Upper lobe of right lung (tissue), 1 donor: ENCODE data around the gene UQCR11. TPM values are rescaled to one million over a fixed set of nuclear protein-coding genes. Genes with fewer than 3 reads are reported as not detected.
A peak's percentile ranks its signal among the peaks of the same experiment; 100 is the strongest.

Source experiments
- ATAC-seq: fragments of 200-7000 bp; cut with Tn5 transposase; one replicate; pipeline ENCODE4 v1.9.1; 2020; ENCODE audit warnings: mild to moderate bottlenecking, moderate library complexity
- DNase-seq: peaks from one replicate; pipeline ENCODE4 v3.0.0-alpha.2; 2020
- H3K27ac ChIP-seq: fragments of 200-600 bp; one replicate; pipeline ENCODE4 v1.8.0; 2022
- H3K27me3 ChIP-seq: fragments of 200-600 bp; one replicate; pipeline ENCODE4 v1.8.0; 2022; ENCODE audit warnings: mild to moderate bottlenecking
- H3K36me3 ChIP-seq: fragments of 200-600 bp; one replicate; pipeline ENCODE4 v1.8.0; 2022
- H3K4me1 ChIP-seq: fragments of 200-600 bp; one replicate; pipeline ENCODE4 v1.8.0; 2022
- H3K4me3 ChIP-seq: fragments of 200-600 bp; one replicate; pipeline ENCODE4 v1.8.0; 2022; ENCODE audit warnings: mild to moderate bottlenecking
- H3K9me3 ChIP-seq: fragments of 200-600 bp; one replicate; pipeline ENCODE4 v1.8.0; 2022
- CTCF ChIP-seq: fragments of 200-600 bp; IDR thresholded peaks from one replicate; pipeline ENCODE4 v1.8.0; 2022; ENCODE audit warnings: antibody characterized with exemption
- intact Hi-C: fragments of 100-400 bp; cut with DNase I; formaldehyde crosslinking; loops from one replicate; pipeline ENCODE4 v1.11.0; 2022
- total RNA-seq: library from RNA; stranded (reverse); fragmentation: NEBNext Ultra II Directional; extraction: Animal tissue kit (Norgen Biotek cat#: 25700); gene quantifications from one replicate; pipeline ENCODE4 v1.2.1, GENCODE V29; 2021
- donor health status: DM: no; HTN: yes; CAD: no; lungs with severe emphysema.

UQCR11 gene
- total RNA-seq, 1 donor from 2014 or later: 167 TPM

DNA sequence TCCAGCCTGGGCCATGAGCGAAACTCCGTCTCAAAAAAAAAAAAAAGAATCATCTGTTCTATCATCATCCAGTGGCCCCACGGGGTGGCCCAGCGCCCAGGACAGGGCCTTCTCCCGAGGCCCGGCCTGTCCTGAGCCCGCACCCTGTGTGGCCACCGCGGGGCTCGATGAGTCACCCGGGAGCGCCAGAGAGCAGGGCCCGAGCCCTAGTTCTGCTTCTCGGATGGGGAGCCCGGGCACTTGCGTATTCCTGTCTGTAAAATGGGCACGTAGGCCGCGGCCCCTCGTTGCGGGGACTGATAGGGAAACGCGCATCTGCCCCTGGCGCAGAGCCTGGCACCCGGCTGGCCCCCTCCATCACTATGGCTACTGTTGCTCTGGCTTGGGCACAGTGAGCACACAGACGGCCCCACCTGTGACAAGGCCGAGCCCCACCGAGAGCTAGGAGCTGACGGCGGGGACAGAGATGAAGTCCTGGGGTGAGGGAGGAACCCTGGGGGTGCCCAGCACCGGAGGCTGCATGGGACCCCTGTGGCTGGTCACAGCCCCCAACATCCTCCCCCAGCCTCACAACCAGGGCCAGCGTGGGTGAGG is 21.3 kb upstream of the UQCR11 start:
- Histone ChIP-seq H3K27ac (no peak overlapping the region), H3K36me3 (peaks cover 6% of the 10 kb centered on the region), H3K4me3 (no peak overlapping the region), H3K9me3 (no peaks in the 10 kb centered on the region), H3K27me3 (no peaks in the 10 kb centered on the region), H3K4me1 (no peaks in the 10 kb centered on the region)
- TF ChIP-seq CTCF: no peak
- DNase-seq: no peak
- no peak for ATAC-seq
- intact Hi-C loops: no loop called here

- peak; percentile 79 for ATAC-seq
- DNase-seq: no peak
- Histone ChIP-seq H3K36me3 (peaks cover 12% of the 10 kb centered on the region), H3K27me3 (no peaks in the 10 kb centered on the region), H3K4me1 (no peaks in the 10 kb centered on the region), H3K9me3 (no peaks in the 10 kb centered on the region), H3K27ac (no peak overlapping the region), H3K4me3 (no peak overlapping the region)
- intact Hi-C loops: no loop called here
- TF ChIP-seq CTCF: peak; percentile 57
Measured at GRCh38 chr19:1624458-1624857, 19.2 kb upstream of the UQCR11 start.

DNA sequence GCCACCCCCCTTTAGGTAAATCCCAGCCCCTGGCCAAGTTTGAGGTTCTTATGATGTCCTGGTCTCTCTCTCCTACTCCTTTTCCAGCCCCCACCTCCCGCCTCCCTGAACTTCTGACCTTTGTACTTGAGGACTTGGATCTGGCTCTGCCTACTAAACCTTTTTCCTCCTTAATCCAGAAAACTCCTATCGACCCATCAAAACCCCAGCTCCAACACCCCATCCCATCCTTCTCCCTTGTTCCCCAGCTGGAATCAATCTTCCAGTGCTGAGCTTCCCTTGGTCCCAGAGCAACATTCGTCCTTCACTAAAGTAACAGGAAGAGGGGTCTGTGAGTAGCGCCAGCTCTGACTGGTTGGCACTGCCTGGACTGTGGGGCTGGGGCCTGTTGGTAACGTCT is 17.3 kb upstream of the UQCR11 start:
- Histone ChIP-seq H3K9me3 (no peaks in the 10 kb centered on the region), H3K4me1 (no peaks in the 10 kb centered on the region), H3K27ac (no peak overlapping the region), H3K4me3 (no peak overlapping the region), H3K36me3 (peaks cover 26% of the 10 kb centered on the region), H3K27me3 (no peaks in the 10 kb centered on the region)
- ATAC-seq: no peak
- TF ChIP-seq CTCF: no peak
- no peak for DNase-seq
- intact Hi-C loops: no loop called here

DNA sequence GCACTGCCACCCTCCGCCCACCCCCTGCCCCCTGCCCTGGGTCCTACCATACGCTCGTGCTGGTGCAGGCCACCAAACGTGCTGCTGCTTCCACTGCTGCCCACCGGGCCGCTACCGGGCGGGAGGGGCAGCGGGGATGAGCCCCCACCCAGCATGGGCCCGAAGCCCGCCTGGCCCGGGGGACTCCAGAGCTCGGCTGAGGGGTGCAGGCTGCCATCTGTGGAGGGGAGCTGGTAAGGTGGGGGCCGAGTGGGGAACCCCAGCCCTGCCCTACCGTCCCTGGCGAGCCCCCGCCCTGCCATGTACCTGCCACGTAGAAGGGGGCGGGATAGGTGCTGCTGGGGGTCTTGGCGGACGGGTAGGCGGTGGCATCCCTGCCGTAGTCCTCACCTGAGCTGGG is 16.7 kb upstream of the UQCR11 start:
- no peak for DNase-seq
- H3K9me3 ChIP-seq: no peaks in the 10 kb centered on the region

GRCh38 chr19:1621574-1621973 is 16.3 kb upstream of the UQCR11 start:
- Histone ChIP-seq H3K27ac (no peak overlapping the region), H3K4me1 (no peaks in the 10 kb centered on the region), H3K4me3 (no peak overlapping the region), H3K27me3 (no peaks in the 10 kb centered on the region), H3K36me3 (peaks cover 28% of the 10 kb centered on the region), H3K9me3 (no peaks in the 10 kb centered on the region)
- TF ChIP-seq CTCF: no peak
- intact Hi-C loops: no loop called here
- ATAC-seq: no peak
- DNase-seq: no peak

More for the DNA sequence above, 16.7 kb upstream of the UQCR11 start:
- intact Hi-C loops: no loop called here
- H3K4me1 ChIP-seq: no peaks in the 10 kb centered on the region
- peaks cover 28% of the 10 kb centered on the region for H3K36me3 ChIP-seq
- no peak overlapping the region for H3K4me3 ChIP-seq
- ATAC-seq: no peak
- no peak for TF ChIP-seq CTCF
- H3K27me3 ChIP-seq: no peaks in the 10 kb centered on the region
- H3K27ac ChIP-seq: no peak overlapping the region

GRCh38 chr19:1621021-1621420 is 15.8 kb upstream of the UQCR11 start:
- no peaks in the 10 kb centered on the region for H3K9me3 ChIP-seq
- H3K4me1 ChIP-seq: no peaks in the 10 kb centered on the region
- no peaks in the 10 kb centered on the region for H3K27me3 ChIP-seq
- H3K4me3 ChIP-seq: no peak overlapping the region
- peaks cover 28% of the 10 kb centered on the region for H3K36me3 ChIP-seq
- no peak for TF ChIP-seq CTCF
- no peak overlapping the region for H3K27ac ChIP-seq
- DNase-seq (no peak), ATAC-seq (no peak)
- intact Hi-C loops: no loop called here
